HepG2 (cell line): ENCODE data around the gene CTNNBIP1. TPM values are rescaled to one million over a fixed set of nuclear protein-coding genes. Genes with fewer than 3 reads are reported as not detected.
A peak's percentile ranks its signal among the peaks of the same experiment; 100 is the strongest.

ENCODE experiments used
- ATAC-seq: fragments of 200-7000 bp; cut with Tn5 transposase; 3 replicates; pipeline ENCODE4 v1.9.1; 2020; ENCODE audit warnings: mild to moderate bottlenecking, moderate library complexity
- BruUV-seq: library from RNA; stranded (reverse); fragments of 400-500 nt; replicated peaks from 2 replicates; lab custom pipeline; 2021; lab: Mats Ljungman, UMichigan
- CTCF ChIA-PET: fragments of 300-600 bp; formaldehyde crosslinking; extraction: SDS; loops from one replicate; lab custom pipeline; 2021; ENCODE audit warnings: low total read pairs, inconsistent platforms, low intra/inter-chr PET ratio; lab: Yijun Ruan, JAX
- POLR2A ChIA-PET: fragments of 350-600 bp; sonication (Branson Sonifier 250); formaldehyde crosslinking; loops from one replicate; lab custom pipeline; 2020; ENCODE audit warnings: antibody characterized with exemption, inconsistent platforms; lab: Yijun Ruan, JAX
- DNase-seq: peaks from one replicate; pipeline ENCODE4 v3.0.0-alpha.2; 2015; ENCODE audit warnings: low spot score
- FAIRE-seq: peaks from 3 replicates; lab custom pipeline; 2011; peaks lifted over from hg19 to GRCh38; lab: Jason Lieb, UNC
- H2AFZ ChIP-seq: one replicate; pipeline ENCODE4 v1.6.1; 2011; ENCODE audit warnings: low read length, inconsistent platforms
- H3K27ac ChIP-seq: fragments of 300-600 bp; 3 replicates; pipeline ENCODE4 v1.8.0; 2011; ENCODE audit warnings: mixed run types, mild to moderate bottlenecking, mixed read lengths, low read length, inconsistent platforms; ENCODE audit not compliant: insufficient read depth; ENCODE audit errors: extremely low read length
- H3K27me3 ChIP-seq, 2 experiments: fragments of 200-600 bp in 1 of 2; 2 replicates in 1 of 2; 3 replicates in 1 of 2; pipeline versions ENCODE4 v1.6.0 to v1.8.0; 2011; ENCODE audit warnings: low read length in 2 of 2, mild to moderate bottlenecking in 2 of 2, moderate library complexity in 2 of 2, inconsistent platforms in 1 of 2; ENCODE audit not compliant: insufficient read depth in 2 of 2, control insufficient read depth in 1 of 2
- H3K36me3 ChIP-seq, 2 experiments: fragments of 200-600 bp in 1 of 2; replicated peaks in 1 of 2; 2 replicates in 1 of 2; 3 replicates in 1 of 2; pipeline versions ENCODE4 v1.5.1 to v1.8.0; 2011; ENCODE audit warnings: low read length in 2 of 2, inconsistent platforms in 1 of 2; ENCODE audit not compliant: insufficient read depth in 2 of 2, control insufficient read depth in 1 of 2
- H3K4me1 ChIP-seq: 2 replicates; pipeline ENCODE4 v1.5.1; 2012; ENCODE audit warnings: low read length, inconsistent platforms; ENCODE audit not compliant: insufficient read depth
- H3K4me2 ChIP-seq: 2 replicates; pipeline ENCODE4 v1.6.0; 2011; ENCODE audit warnings: low read depth, low read length, inconsistent platforms
- H3K4me3 ChIP-seq, 3 experiments: fragments of 200-600 bp in 1 of 3; sonication (generic), shearing (Covaris generic) in 1 of 3; replicated peaks in 1 of 3; 2 replicates each; pipeline ENCODE4 v1.5.1; 2011 to 2016; ENCODE audit warnings: low read length in 3 of 3, inconsistent platforms in 2 of 3, low read depth in 2 of 3, mild to moderate bottlenecking in 2 of 3, control low read depth in 1 of 3, mixed read lengths in 1 of 3; ENCODE audit not compliant: insufficient read depth in 1 of 3
- H3K79me2 ChIP-seq: one replicate; pipeline ENCODE4 v1.6.1; 2011; ENCODE audit warnings: low read length, inconsistent platforms; ENCODE audit not compliant: insufficient read depth
- H3K9ac ChIP-seq: 2 replicates; pipeline ENCODE4 v1.6.0; 2011; ENCODE audit warnings: mild to moderate bottlenecking, low read depth, low read length, inconsistent platforms; ENCODE audit not compliant: insufficient read depth
- H3K9me3 ChIP-seq: 2 replicates; pipeline ENCODE4 v1.5.1; 2012; ENCODE audit warnings: mild to moderate bottlenecking, low read length
- H4K20me1 ChIP-seq: 2 replicates; pipeline ENCODE4 v1.6.0; 2011; ENCODE audit warnings: inconsistent platforms, mild to moderate bottlenecking, low read length, moderate library complexity; ENCODE audit not compliant: insufficient read depth
- RAD51 ChIP-seq: fragments of 450-650 bp; IDR thresholded peaks from 2 replicates; pipeline ENCODE4 v1.6.1; 2016; ENCODE audit warnings: borderline replicate concordance
- ZFX ChIP-seq: sonication (generic); formaldehyde crosslinking; IDR thresholded peaks from 2 replicates; pipeline ENCODE4 v1.4.0; 2020; ENCODE audit warnings: mild to moderate bottlenecking, low read depth, missing genetic modification reagents, moderate library complexity
- ZMAT3 ChIP-seq: sonication (generic); formaldehyde crosslinking; conservative IDR thresholded peaks from 2 replicates; pipeline ENCODE4 v1.7.0; 2021; ENCODE audit warnings: missing genetic modification reagents
- ZNF12 ChIP-seq: sonication (generic); formaldehyde crosslinking; IDR thresholded peaks from 2 replicates; pipeline ENCODE4 v1.5.0; 2020; ENCODE audit warnings: missing genetic modification reagents
- ZNF205 ChIP-seq: IDR thresholded peaks from 2 replicates; pipeline ENCODE4 v1.6.1; 2018; ENCODE audit warnings: missing biosample characterization, missing genetic modification reagents
- WGBS: methylation state at CpG from one replicate; pipeline ENCODE4 v1.1.6; 2017; ENCODE audit warnings: low lambda C conversion rate; 5-methylcytosine and 5-hydroxymethylcytosine counted together
- in situ Hi-C: cut with HindIII; loops from 2 replicates; pipeline ENCODE4 v1.10.0; 2017; ENCODE audit warnings: low pct_unique_long_range_greater_than_20kb; ENCODE audit not compliant: extremely low pct_ligation_motif_present
- intact Hi-C: fragments of 100-400 bp; cut with micrococcal nuclease; formaldehyde crosslinking; loops from one replicate; pipeline ENCODE4 v1.10.0; 2022; ENCODE audit not compliant: unreplicated experiment
- polyA plus RNA-seq, 8 experiments: library from polyadenylated mRNA; depleted of rRNA in 3 of 8; stranded (reverse) in 7 of 8; unstranded in 1 of 8; fragments of >200 nt; fragmentation: Illumina TruSeq in 4 of 8; extraction: Trizol in 4 of 8; gene quantifications; 2 replicates each; pipeline versions ENCODE4 v1.2.1 to v1.2.3, GENCODE V29; 2011 to 2016; ENCODE audit warnings: low read depth in 4 of 8, missing spikeins in 1 of 8, mixed read lengths in 1 of 8; ENCODE audit not compliant: insufficient read depth in 1 of 8
- total RNA-seq, 5 experiments: library from RNA; depleted of rRNA; stranded (reverse); fragments of >200 nt; fragmentation: Illumina TruSeq; extraction: Trizol; gene quantifications; 2 replicates each; pipeline ENCODE4 v1.2.3, GENCODE V29; 2016; ENCODE audit warnings: low read depth in 1 of 5
- TF ChIP-seq, protein P1 (sequence below): sonication (generic); formaldehyde crosslinking; IDR thresholded peaks from 2 replicates; pipeline ENCODE4 v1.9.0; 2021; ENCODE audit warnings: missing genetic modification reagents, borderline replicate concordance

The CTNNBIP1 gene
- total and polyA plus RNA-seq, 2 of the 13 experiments (the other 11 are each of a cell fraction or from before 2014, with no cell fraction given): 71.7 to 83.0 TPM

DNA sequence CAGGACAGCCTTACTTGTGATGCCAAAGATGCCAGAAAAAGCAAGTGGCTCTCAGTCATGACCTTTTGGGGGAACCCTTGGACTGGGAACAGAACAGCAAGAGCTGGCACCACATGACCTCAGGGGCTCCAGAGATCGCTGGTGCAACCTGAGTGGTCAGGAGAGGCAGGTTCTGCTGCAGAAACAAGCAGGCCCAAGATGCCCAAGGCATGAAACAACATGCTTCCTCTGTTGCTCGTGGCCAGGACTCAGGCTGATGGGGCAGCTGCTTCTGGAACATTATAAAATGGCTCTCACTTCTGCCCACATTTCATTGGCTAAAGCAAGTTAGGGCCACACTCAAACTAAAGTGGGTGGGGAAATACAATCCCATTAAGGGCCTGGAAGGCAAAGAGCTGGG lies 68.6 kb downstream of the CTNNBIP1 start:
- FAIRE-seq: no peak

DNA sequence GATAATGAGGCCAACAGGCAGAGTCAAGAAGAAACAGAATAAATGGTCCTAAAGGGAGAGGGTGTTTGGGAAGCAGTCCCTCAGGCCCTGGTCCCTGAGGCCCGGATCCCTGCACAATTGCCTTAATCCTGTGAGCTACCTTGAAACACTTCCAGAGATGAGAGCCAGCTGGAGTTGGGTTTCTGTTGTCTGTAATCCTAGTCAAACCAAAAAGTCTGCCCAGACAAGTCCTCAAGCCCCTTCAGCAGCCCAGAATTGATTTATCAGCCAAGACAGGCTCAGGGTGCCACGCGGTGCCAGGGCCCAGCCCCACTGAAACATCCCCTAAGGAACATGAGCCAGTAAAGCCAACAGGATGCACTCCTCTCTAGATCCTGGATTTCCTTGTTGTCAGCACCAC lies 69.9 kb downstream of the CTNNBIP1 start:
- no peak for DNase-seq
- Histone ChIP-seq H3K79me2 (no peaks in the 10 kb centered on the region), H3K27ac (no peak overlapping the region), H2AFZ (no peak overlapping the region), H3K27me3 (no peaks in the 10 kb centered on the region; a peak in 1 of 5 replicates), H3K4me3 (no peak overlapping the region)
- intact Hi-C loops: no loop called here
- ChIA-PET CTCF (no interaction called here), POLR2A (no interaction called here)
- 40% methylated on average over 2 of the region's 3 CpGs for WGBS
- in situ Hi-C loops: no loop called here
- TF ChIP-seq ZMAT3 (no peak), RAD51 (no peak), ZNF205 (CRISPR knock-in tag) (no peak)
- TF ChIP-seq, protein P1, sequence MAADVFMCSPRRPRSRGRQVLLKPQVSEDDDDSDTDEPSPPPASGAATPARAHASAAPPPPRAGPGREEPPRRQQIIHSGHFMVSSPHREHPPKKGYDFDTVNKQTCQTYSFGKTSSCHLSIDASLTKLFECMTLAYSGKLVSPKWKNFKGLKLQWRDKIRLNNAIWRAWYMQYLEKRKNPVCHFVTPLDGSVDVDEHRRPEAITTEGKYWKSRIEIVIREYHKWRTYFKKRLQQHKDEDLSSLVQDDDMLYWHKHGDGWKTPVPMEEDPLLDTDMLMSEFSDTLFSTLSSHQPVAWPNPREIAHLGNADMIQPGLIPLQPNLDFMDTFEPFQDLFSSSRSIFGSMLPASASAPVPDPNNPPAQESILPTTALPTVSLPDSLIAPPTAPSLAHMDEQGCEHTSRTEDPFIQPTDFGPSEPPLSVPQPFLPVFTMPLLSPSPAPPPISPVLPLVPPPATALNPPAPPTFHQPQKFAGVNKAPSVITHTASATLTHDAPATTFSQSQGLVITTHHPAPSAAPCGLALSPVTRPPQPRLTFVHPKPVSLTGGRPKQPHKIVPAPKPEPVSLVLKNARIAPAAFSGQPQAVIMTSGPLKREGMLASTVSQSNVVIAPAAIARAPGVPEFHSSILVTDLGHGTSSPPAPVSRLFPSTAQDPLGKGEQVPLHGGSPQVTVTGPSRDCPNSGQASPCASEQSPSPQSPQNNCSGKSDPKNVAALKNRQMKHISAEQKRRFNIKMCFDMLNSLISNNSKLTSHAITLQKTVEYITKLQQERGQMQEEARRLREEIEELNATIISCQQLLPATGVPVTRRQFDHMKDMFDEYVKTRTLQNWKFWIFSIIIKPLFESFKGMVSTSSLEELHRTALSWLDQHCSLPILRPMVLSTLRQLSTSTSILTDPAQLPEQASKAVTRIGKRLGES (CRISPR knock-in tag): no peak
- TF ChIP-seq, all 625 proteins: peak for 0
- FAIRE-seq (no peak), ATAC-seq (no peak)
- no peak overlapping the region for H3K9ac ChIP-seq
- H4K20me1 ChIP-seq: no peaks in the 10 kb centered on the region
- H3K4me2 ChIP-seq: no peak overlapping the region
- H3K36me3 ChIP-seq: no peaks in the 10 kb centered on the region
- H3K9me3 ChIP-seq: no peaks in the 10 kb centered on the region
- H3K4me1 ChIP-seq: peaks cover 30% of the 10 kb centered on the region
- BruUV-seq: no TSS peak

More for the DNA sequence above, 68.6 kb downstream of the CTNNBIP1 start:
- Histone ChIP-seq H3K79me2 (no peaks in the 10 kb centered on the region), H3K9ac (no peak overlapping the region), H3K4me3 (no peak overlapping the region), H3K9me3 (no peaks in the 10 kb centered on the region), H3K4me2 (no peak overlapping the region), H3K36me3 (no peaks in the 10 kb centered on the region), H3K27me3 (no peaks in the 10 kb centered on the region; a peak in 1 of 5 replicates), H2AFZ (no peak overlapping the region), H3K4me1 (peaks cover 18% of the 10 kb centered on the region), H4K20me1 (no peaks in the 10 kb centered on the region), H3K27ac (no peak overlapping the region)
- ChIA-PET CTCF (no interaction called here), POLR2A (no interaction called here)
- no TSS peak for BruUV-seq
- WGBS: 35% methylated on average over 2 of the region's 2 CpGs
- ATAC-seq (no peak), DNase-seq (no peak)
- in situ Hi-C loops: no loop called here
- intact Hi-C loops: no loop called here
- TF ChIP-seq ZNF12 (CRISPR knock-in tag): peak; percentile 99
- no peak for TF ChIP-seq ZFX (CRISPR knock-in tag)
